Progenitor cell of endocrine pancreas (in vitro differentiated cells): ENCODE measurements around the gene GUCA2B. TPM values are rescaled to one million over a fixed set of nuclear protein-coding genes. Genes with fewer than 3 reads are reported as not detected.

Source experiments
- DNase-seq: peaks from one replicate; pipeline ENCODE4 v3.0.0; 2021; ENCODE audit warnings: low spot score; ENCODE audit not compliant: unreplicated experiment
- H3K27ac Mint-ChIP-seq: 2 replicates; pipeline ENCODE4 v1.8.0; 2021; ENCODE audit warnings: mild to moderate bottlenecking, moderate library complexity, mixed read lengths
- H3K27me3 Mint-ChIP-seq: 2 replicates; pipeline ENCODE4 v1.8.0; 2021; ENCODE audit warnings: mixed read lengths
- H3K36me3 Mint-ChIP-seq: 2 replicates; pipeline ENCODE4 v1.8.0; 2022; ENCODE audit warnings: mixed read lengths; ENCODE audit not compliant: insufficient read depth
- H3K4me1 Mint-ChIP-seq: 2 replicates; pipeline ENCODE4 v1.8.0; 2021; ENCODE audit warnings: low read depth, mixed read lengths
- H3K4me3 Mint-ChIP-seq: 2 replicates; pipeline ENCODE4 v1.8.0; 2021; ENCODE audit warnings: low read depth, mild to moderate bottlenecking, moderate library complexity, mixed read lengths
- H3K9me3 Mint-ChIP-seq: 2 replicates; pipeline ENCODE4 v1.8.0; 2021; ENCODE audit warnings: low read depth, mixed read lengths
- CTCF ChIP-seq: fragments of 200-600 bp; sonication (generic); IDR thresholded peaks from one replicate; pipeline ENCODE4 v1.5.0; 2021; ENCODE audit warnings: antibody characterized with exemption, mild to moderate bottlenecking; ENCODE audit not compliant: unreplicated experiment
- total RNA-seq: library from RNA; stranded (reverse); gene quantifications from 2 replicates; pipeline ENCODE4 v1.2.1, GENCODE V29; 2021

Gene GUCA2B
- total RNA-seq, 1 donor from 2014 or later, result 0.89 TPM

- Mint-ChIP-seq H3K4me3 (no peak overlapping the region), H3K27me3 (no peaks in the 10 kb centered on the region), H3K4me1 (peaks cover 7% of the 10 kb centered on the region), H3K27ac (no peak overlapping the region), H3K36me3 (peaks cover 30% of the 10 kb centered on the region), H3K9me3 (no peaks in the 10 kb centered on the region)
- no peak for DNase-seq
- TF ChIP-seq CTCF, result no peak
Observed at GRCh38 chr1:42186152-42186551, 32.9 kb downstream of the GUCA2B start.

GRCh38 chr1:42189931-42190853, 37.0 kb downstream of the GUCA2B start:
- TF ChIP-seq CTCF, result no peak
- Mint-ChIP-seq H3K4me3 (no peak overlapping the region), H3K27ac (no peak overlapping the region), H3K36me3 (peaks cover 34% of the 10 kb centered on the region), H3K9me3 (no peaks in the 10 kb centered on the region), H3K27me3 (no peaks in the 10 kb centered on the region), H3K4me1 (peaks cover 7% of the 10 kb centered on the region)
- no peak for DNase-seq

- DNase-seq, result no peak
- Mint-ChIP-seq H3K4me3 (no peak overlapping the region), H3K4me1 (peaks cover 7% of the 10 kb centered on the region), H3K27ac (no peak overlapping the region), H3K9me3 (no peaks in the 10 kb centered on the region), H3K36me3 (peaks cover 27% of the 10 kb centered on the region), H3K27me3 (no peaks in the 10 kb centered on the region)
- TF ChIP-seq CTCF, result no peak
Observed at GRCh38 chr1:42191319-42191718, 38.1 kb downstream of the GUCA2B start.

GRCh38 chr1:42192106-42192505, 38.9 kb downstream of the GUCA2B start:
- Mint-ChIP-seq H3K27me3 (no peaks in the 10 kb centered on the region), H3K27ac (no peak overlapping the region), H3K4me1 (peaks cover 7% of the 10 kb centered on the region), H3K9me3 (no peaks in the 10 kb centered on the region), H3K36me3 (peaks cover 25% of the 10 kb centered on the region), H3K4me3 (no peak overlapping the region)
- TF ChIP-seq CTCF, result no peak
- no peak for DNase-seq

GRCh38 chr1:42195841-42196240, 42.6 kb downstream of the GUCA2B start:
- TF ChIP-seq CTCF, result no peak
- no peak for DNase-seq
- H3K36me3 Mint-ChIP-seq, result peaks cover 24% of the 10 kb centered on the region
- peaks cover 8% of the 10 kb centered on the region for H3K4me1 Mint-ChIP-seq
- H3K9me3 Mint-ChIP-seq, result no peaks in the 10 kb centered on the region
- H3K27ac Mint-ChIP-seq, result no peak overlapping the region
- H3K27me3 Mint-ChIP-seq, result no peaks in the 10 kb centered on the region
- no peak overlapping the region for H3K4me3 Mint-ChIP-seq
